ENCODE results near the gene TUNAR.
A peak's percentile ranks its signal among the peaks of the same experiment; 100 is the strongest.

TUNAR gene

DNA sequence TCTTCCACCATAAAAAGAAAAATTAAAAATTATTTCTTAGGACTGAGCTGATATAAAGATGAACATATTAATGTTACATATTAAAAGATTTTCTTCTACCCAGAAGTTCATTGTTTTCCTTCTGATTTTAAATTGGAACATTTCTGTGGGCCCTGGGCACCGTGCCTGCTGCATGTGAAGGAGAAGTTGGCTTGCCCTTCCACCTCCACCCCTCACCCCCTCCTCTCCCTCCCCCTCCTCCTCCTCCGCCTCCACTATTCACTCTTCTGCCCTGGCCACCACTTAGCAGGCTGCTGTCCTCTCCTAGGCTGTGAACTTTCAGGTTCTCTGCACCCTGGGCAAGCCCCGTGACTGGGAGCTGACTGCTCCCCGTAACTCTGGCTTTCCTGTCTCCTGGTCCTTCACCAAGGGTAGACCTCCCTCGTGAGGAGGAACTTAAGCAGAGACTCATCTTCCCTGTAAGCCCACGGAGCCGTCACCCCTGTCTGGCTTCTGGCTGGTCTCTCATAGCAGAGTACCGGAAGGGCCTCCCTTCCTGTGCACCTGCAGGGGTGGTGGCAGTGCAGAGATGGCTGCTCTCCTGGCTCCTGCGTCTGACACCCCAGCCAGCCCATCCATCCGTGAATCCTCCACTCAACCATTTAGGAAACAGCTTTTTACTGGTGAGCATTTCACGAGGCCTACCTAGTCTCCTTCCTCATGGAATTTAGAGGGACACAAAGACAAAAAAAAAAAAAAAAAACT lies 12.8 kb downstream of the TUNAR start:
- in situ Hi-C loops (cut with HindIII; ENCODE audit: low sequenced_read_pairs): no loop called here
- DNase-seq (ENCODE audit: low read depth, low spot score): no peak
- H3K4me3 ChIP-seq (ENCODE audit: low read depth, low read length): no peak overlapping the region
- TF ChIP-seq, protein P1, sequence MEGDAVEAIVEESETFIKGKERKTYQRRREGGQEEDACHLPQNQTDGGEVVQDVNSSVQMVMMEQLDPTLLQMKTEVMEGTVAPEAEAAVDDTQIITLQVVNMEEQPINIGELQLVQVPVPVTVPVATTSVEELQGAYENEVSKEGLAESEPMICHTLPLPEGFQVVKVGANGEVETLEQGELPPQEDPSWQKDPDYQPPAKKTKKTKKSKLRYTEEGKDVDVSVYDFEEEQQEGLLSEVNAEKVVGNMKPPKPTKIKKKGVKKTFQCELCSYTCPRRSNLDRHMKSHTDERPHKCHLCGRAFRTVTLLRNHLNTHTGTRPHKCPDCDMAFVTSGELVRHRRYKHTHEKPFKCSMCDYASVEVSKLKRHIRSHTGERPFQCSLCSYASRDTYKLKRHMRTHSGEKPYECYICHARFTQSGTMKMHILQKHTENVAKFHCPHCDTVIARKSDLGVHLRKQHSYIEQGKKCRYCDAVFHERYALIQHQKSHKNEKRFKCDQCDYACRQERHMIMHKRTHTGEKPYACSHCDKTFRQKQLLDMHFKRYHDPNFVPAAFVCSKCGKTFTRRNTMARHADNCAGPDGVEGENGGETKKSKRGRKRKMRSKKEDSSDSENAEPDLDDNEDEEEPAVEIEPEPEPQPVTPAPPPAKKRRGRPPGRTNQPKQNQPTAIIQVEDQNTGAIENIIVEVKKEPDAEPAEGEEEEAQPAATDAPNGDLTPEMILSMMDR (IDR thresholded peaks at IDR 0.05; ENCODE audit: low read depth, low read length): no peak

DNA sequence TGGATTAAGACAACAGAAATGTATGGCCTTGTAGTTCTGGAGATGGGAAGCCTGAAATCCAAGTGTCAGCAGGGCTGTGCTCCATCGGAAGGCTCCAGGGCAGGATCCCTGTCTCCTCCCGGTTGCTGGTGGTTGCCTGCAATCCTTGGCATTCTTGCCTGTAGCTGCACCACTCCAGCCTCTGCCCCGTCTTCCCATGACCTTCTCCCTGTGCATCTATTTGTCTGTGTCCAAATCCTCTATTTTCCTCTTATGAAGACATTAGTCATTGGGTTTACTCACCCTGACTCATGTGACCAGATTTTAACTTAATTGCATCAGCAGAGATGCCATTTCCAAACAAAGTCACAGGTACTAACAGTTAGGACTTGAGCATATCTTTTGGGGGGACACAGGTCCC lies 15.1 kb downstream of the TUNAR start:
- in situ Hi-C loops (cut with HindIII; ENCODE audit: low sequenced_read_pairs): no loop called here
- no peak overlapping the region for H3K4me3 ChIP-seq (ENCODE audit: low read depth, low read length)
- TF ChIP-seq, protein P1 (IDR thresholded peaks at IDR 0.05; ENCODE audit: low read depth, low read length): no peak
- DNase-seq (ENCODE audit: low read depth, low spot score): peak; percentile 44

DNA sequence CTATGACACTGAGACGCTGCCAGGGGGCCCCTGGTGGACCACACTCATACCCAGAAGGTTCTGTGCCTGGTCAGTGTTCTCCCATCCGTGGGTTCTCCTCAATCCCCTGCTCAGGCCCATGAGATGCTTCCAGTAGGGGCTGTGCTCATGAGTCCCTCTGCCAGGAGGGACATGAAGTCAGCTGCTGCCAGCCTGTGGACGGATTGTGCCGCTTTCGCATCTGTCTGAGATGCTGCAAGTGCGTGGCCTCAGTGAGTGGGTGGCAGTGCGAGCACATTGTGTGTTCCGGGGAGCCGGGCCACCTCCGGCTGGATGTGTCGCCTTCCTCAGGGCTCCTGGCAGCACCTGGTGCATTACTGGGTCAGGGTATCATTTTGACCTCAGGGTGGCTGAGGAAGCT lies 15.5 kb downstream of the TUNAR start:
- TF ChIP-seq, protein P1 (IDR thresholded peaks at IDR 0.05; ENCODE audit: low read depth, low read length): no peak
- in situ Hi-C loops (cut with HindIII; ENCODE audit: low sequenced_read_pairs): no loop called here

DNA sequence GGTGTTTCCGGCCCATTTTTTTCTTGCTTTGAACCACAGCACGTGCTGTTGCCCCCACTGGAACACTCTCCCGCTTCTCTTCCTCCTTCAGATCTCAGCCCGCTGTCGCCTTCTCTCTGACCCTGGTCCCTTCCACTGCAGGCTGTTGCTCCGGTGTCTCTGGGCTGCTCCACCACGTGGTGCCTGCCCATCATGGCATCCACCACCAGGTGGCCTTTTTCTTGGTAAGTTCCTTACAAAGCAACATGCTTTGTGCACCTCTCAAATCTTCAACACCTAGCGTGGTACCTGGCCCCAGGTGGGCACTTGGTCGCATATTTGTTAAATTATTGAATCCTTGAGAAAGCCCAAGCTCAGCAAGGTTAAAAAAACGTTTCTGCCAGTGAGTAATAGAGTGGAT lies 19.1 kb downstream of the TUNAR start:
- in situ Hi-C loops (cut with HindIII; ENCODE audit: low sequenced_read_pairs): no loop called here
- no peak overlapping the region for H3K4me3 ChIP-seq (ENCODE audit: low read depth, low read length)
- TF ChIP-seq, protein P1 (IDR thresholded peaks at IDR 0.05; ENCODE audit: low read depth, low read length): no peak
- DNase-seq (ENCODE audit: low read depth, low spot score): no peak

More for the DNA sequence above, 15.5 kb downstream of the TUNAR start:
- DNase-seq (ENCODE audit: low read depth, low spot score): no peak
- H3K4me3 ChIP-seq (ENCODE audit: low read depth, low read length): no peak overlapping the region

DNA sequence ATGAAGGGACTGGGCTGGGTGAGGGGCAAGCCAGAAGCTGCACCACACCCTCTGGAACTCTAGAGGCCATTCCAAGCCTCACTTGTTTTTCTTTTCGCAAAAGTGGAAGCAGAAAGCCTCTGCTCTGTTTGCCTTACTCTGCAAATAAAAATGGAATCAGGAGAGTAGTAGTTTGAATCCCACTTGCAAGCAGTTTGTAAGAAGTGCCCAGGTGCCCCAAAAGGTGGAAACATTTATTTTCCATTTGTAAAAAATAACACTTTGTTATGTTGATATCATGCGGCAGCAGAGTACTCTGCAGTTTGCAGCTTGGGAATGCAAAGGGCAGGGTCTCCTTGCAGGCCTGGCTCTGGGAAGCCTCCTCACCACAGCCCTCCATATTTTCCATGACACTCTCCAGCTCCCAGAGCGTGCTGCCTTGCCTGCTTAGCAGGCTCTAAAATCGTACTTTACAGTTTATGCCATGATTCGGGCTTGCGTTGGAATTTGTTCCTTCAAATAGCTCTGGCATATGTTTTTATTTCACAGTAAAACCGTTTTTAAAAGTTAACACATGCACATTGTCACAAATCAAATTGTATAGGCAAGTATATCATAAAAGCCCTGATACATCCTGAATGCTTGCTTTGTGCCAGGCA lies 20.0 kb downstream of the TUNAR start:
- no peak for DNase-seq (ENCODE audit: low read depth, low spot score)
- TF ChIP-seq, protein P1 (IDR thresholded peaks at IDR 0.05; ENCODE audit: low read depth, low read length): no peak
- in situ Hi-C loops (cut with HindIII; ENCODE audit: low sequenced_read_pairs): no loop called here
- no peak overlapping the region for H3K4me3 ChIP-seq (ENCODE audit: low read depth, low read length)

DNA sequence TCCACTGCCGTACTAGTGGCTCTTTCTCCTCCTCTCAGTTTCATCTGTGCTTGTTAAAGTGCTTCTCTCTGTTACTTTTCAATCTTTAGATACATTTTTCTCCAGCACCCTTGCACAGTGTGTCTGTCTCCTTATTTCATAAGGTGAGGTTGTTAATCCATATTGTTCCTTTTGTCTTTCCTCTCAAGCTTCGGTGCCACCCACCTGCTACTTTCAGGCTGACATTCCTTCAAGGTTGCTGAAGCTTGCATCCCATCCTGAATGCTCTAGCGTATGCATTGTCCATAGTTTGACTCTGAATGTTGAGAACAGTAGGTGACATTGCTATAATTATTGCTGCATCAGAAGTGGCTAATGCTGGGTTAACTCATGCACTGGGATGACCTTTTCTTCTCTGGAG lies 20.6 kb downstream of the TUNAR start:
- no peak for DNase-seq (ENCODE audit: low read depth, low spot score)
- in situ Hi-C loops (cut with HindIII; ENCODE audit: low sequenced_read_pairs): no loop called here
- TF ChIP-seq, protein P1 (IDR thresholded peaks at IDR 0.05; ENCODE audit: low read depth, low read length): no peak
- no peak overlapping the region for H3K4me3 ChIP-seq (ENCODE audit: low read depth, low read length)

Measured in astrocyte of the spinal cord (primary cell).